Gastroesophageal sphincter (tissue), 3 donors: ENCODE measurements around the gene CRYBG3.

Source experiments
- EP300 ChIP-seq: sonication (generic); formaldehyde crosslinking; IDR thresholded peaks from one replicate; pipeline ENCODE4 v1.6.1; 2017; ENCODE audit warnings: antibody characterized with exemption, mild to moderate bottlenecking
- POLR2A ChIP-seq, 2 donors: fragments of 450-650 bp; IDR thresholded peaks; one replicate each; pipeline ENCODE4 v1.6.1; 2017; ENCODE audit warnings: antibody characterized with exemption in 2 of 2, mild to moderate bottlenecking in 2 of 2, moderate library complexity in 1 of 2
- POLR2AphosphoS5 ChIP-seq: sonication (generic); formaldehyde crosslinking; IDR thresholded peaks from one replicate; pipeline ENCODE4 v1.6.1; 2017; ENCODE audit warnings: antibody characterized with exemption
- TF ChIP-seq, protein P1 (sequence below), 4 experiments: fragments of 200-600 bp in 2 of 4; fragments of 450-650 bp in 2 of 4; sonication (generic) in 1 of 4; IDR thresholded peaks; one replicate each; pipeline ENCODE4 v1.5.1; 2017 to 2019; ENCODE audit warnings: antibody characterized with exemption in 4 of 4, mild to moderate bottlenecking in 2 of 4, moderate library complexity in 2 of 4

- TF ChIP-seq, protein P1, sequence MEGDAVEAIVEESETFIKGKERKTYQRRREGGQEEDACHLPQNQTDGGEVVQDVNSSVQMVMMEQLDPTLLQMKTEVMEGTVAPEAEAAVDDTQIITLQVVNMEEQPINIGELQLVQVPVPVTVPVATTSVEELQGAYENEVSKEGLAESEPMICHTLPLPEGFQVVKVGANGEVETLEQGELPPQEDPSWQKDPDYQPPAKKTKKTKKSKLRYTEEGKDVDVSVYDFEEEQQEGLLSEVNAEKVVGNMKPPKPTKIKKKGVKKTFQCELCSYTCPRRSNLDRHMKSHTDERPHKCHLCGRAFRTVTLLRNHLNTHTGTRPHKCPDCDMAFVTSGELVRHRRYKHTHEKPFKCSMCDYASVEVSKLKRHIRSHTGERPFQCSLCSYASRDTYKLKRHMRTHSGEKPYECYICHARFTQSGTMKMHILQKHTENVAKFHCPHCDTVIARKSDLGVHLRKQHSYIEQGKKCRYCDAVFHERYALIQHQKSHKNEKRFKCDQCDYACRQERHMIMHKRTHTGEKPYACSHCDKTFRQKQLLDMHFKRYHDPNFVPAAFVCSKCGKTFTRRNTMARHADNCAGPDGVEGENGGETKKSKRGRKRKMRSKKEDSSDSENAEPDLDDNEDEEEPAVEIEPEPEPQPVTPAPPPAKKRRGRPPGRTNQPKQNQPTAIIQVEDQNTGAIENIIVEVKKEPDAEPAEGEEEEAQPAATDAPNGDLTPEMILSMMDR (IDR thresholded peaks at IDR 0.05) = no peak
- TF ChIP-seq POLR2AphosphoS5 = no peak
- no peak for TF ChIP-seq POLR2A (IDR thresholded peaks at IDR 0.05)
- TF ChIP-seq EP300 = no peak
Measured at GRCh38 chr3:97841304-97841703, 19.5 kb downstream of the CRYBG3 start.
